Medulla oblongata (tissue), 1 donor: ENCODE data around the gene KIAA0930.

Experiments used
- DNase-seq: peaks from one replicate; pipeline ENCODE4 v3.0.0-alpha.2; 2015; ENCODE audit errors: extremely low spot score

The KIAA0930 gene

GRCh38 chr22:45172881-45173585, 67.7 kb downstream of the KIAA0930 start:
- no peak for DNase-seq

GRCh38 chr22:45171830-45172229, 68.9 kb downstream of the KIAA0930 start:
- no peak for DNase-seq

- DNase-seq = no peak
Observed at GRCh38 chr22:45169591-45170466, 70.9 kb downstream of the KIAA0930 start.

GRCh38 chr22:45166932-45167331, 73.8 kb downstream of the KIAA0930 start:
- DNase-seq = no peak

- DNase-seq = no peak
Observed at GRCh38 chr22:45164270-45165088, 76.2 kb downstream of the KIAA0930 start.

- DNase-seq = peak; percentile 94
Observed at GRCh38 chr22:45163451-45164269, 77.0 kb downstream of the KIAA0930 start, which contains the start of gene NUP50. Gene NUP50, plus strand, starts transcription at chr22:45163925. Its CDS starts 4,253 bp downstream, at chr22:45168178.

GRCh38 chr22:45163099-45163450, 77.6 kb downstream of the KIAA0930 start:
- peak; percentile 12 for DNase-seq

GRCh38 chr22:45162531-45162930, 78.2 kb downstream of the KIAA0930 start:
- no peak for DNase-seq

- no peak for DNase-seq
Observed at GRCh38 chr22:45159652-45160462, 80.8 kb downstream of the KIAA0930 start.

GRCh38 chr22:45157907-45158306, 82.8 kb downstream of the KIAA0930 start:
- no peak for DNase-seq

- no peak for DNase-seq
Observed at GRCh38 chr22:45155050-45155840, 85.4 kb downstream of the KIAA0930 start.

- no peak for DNase-seq
Observed at GRCh38 chr22:45154383-45154782, 86.3 kb downstream of the KIAA0930 start.

GRCh38 chr22:45151503-45151902, 89.2 kb downstream of the KIAA0930 start:
- no peak for DNase-seq

GRCh38 chr22:45150139-45150538, 90.6 kb downstream of the KIAA0930 start:
- DNase-seq = no peak

- DNase-seq = no peak
Observed at GRCh38 chr22:45149671-45150070, 91.0 kb downstream of the KIAA0930 start.

GRCh38 chr22:45144916-45145315, 95.8 kb downstream of the KIAA0930 start:
- no peak for DNase-seq

GRCh38 chr22:45142376-45142775, 98.3 kb downstream of the KIAA0930 start:
- no peak for DNase-seq
